Loucy (cell line): ENCODE data around the gene FGGY.

ENCODE experiments used
- H2AFZ ChIP-seq: fragments of 200-600 bp; sonication (generic); 2 replicates; pipeline ENCODE4 v1.6.0; 2016; ENCODE audit warnings: antibody characterized with exemption, mild to moderate bottlenecking, low read length, moderate library complexity
- H3F3A ChIP-seq: fragments of 200-600 bp; 2 replicates; pipeline ENCODE4 v1.6.0; 2016; ENCODE audit warnings: antibody characterized with exemption, low read depth, mild to moderate bottlenecking
- H3K27me3 ChIP-seq: fragments of 200-600 bp; sonication (generic); 2 replicates; pipeline ENCODE4 v1.6.1; 2014; ENCODE audit warnings: low read length, mild to moderate bottlenecking; ENCODE audit not compliant: insufficient read depth, poor library complexity, severe bottlenecking
- H3K36me3 ChIP-seq: fragments of 200-600 bp; sonication (generic); 2 replicates; pipeline ENCODE4 v1.6.1; 2016; ENCODE audit warnings: low read length; ENCODE audit not compliant: insufficient read depth
- H3K4me1 ChIP-seq: fragments of 200-600 bp; sonication (generic); 2 replicates; pipeline ENCODE4 v1.5.1; 2014; ENCODE audit warnings: low read length, mild to moderate bottlenecking; ENCODE audit not compliant: insufficient read depth, poor library complexity, severe bottlenecking
- H3K4me2 ChIP-seq: fragments of 200-600 bp; sonication (generic); 2 replicates; pipeline ENCODE4 v1.6.0; 2014; ENCODE audit warnings: antibody characterized with exemption, low read length, low read depth, mild to moderate bottlenecking; ENCODE audit not compliant: poor library complexity, severe bottlenecking
- H3K4me3 ChIP-seq: fragments of 200-600 bp; sonication (generic); 2 replicates; pipeline ENCODE4 v1.5.1; 2014; ENCODE audit warnings: low read length, mild to moderate bottlenecking, mixed read lengths; ENCODE audit not compliant: poor library complexity, severe bottlenecking
- H3K79me2 ChIP-seq: fragments of 200-600 bp; sonication (generic); 2 replicates; pipeline ENCODE4 v1.6.1; 2014; ENCODE audit warnings: low read length; ENCODE audit not compliant: insufficient read depth
- H3K9ac ChIP-seq: fragments of 200-600 bp; sonication (generic); 2 replicates; pipeline ENCODE4 v1.6.0; 2014; ENCODE audit warnings: mild to moderate bottlenecking, low read depth, low read length, moderate library complexity; ENCODE audit not compliant: poor library complexity, severe bottlenecking
- H3K9me2 ChIP-seq: fragments of 200-600 bp; sonication (generic); replicated peaks from 2 replicates; pipeline ENCODE4 v1.6.1; 2016; ENCODE audit warnings: low read depth, low read length, mixed read lengths
- H3K9me3 ChIP-seq: fragments of 200-600 bp; sonication (generic); 2 replicates; pipeline ENCODE4 v1.6.1; 2014; ENCODE audit warnings: mild to moderate bottlenecking, antibody characterized with exemption, low read length, low read depth; ENCODE audit not compliant: insufficient read depth
- H4K20me1 ChIP-seq: fragments of 200-600 bp; sonication (generic); 2 replicates; pipeline ENCODE4 v1.6.0; 2014; ENCODE audit warnings: antibody characterized with exemption, low read length, mild to moderate bottlenecking; ENCODE audit not compliant: insufficient read depth, poor library complexity, severe bottlenecking
- EZH2phosphoT487 ChIP-seq: fragments of 200-600 bp; IDR thresholded peaks from 2 replicates; pipeline ENCODE4 v1.6.1; 2018; ENCODE audit warnings: antibody characterized with exemption, mild to moderate bottlenecking, moderate library complexity, borderline replicate concordance
- TF ChIP-seq, protein P1 (sequence below): fragments of 200-600 bp; sonication (generic); conservative IDR thresholded peaks from 2 replicates; pipeline ENCODE4 v1.5.1; 2014; ENCODE audit warnings: mild to moderate bottlenecking, antibody characterized with exemption, low read length

FGGY gene

GRCh38 chr1:59434336-59434735 lies 137.4 kb downstream of the FGGY start:
- H3K27me3 ChIP-seq, result no peaks in the 10 kb centered on the region
- H3K9me3 ChIP-seq, result no peaks in the 10 kb centered on the region
- H3K4me3 ChIP-seq, result no peak overlapping the region
- H3K4me1 ChIP-seq, result peaks cover 16% of the 10 kb centered on the region
- no peaks in the 10 kb centered on the region for H3K36me3 ChIP-seq
- no peaks in the 10 kb centered on the region for H3F3A ChIP-seq
- TF ChIP-seq, protein P1, sequence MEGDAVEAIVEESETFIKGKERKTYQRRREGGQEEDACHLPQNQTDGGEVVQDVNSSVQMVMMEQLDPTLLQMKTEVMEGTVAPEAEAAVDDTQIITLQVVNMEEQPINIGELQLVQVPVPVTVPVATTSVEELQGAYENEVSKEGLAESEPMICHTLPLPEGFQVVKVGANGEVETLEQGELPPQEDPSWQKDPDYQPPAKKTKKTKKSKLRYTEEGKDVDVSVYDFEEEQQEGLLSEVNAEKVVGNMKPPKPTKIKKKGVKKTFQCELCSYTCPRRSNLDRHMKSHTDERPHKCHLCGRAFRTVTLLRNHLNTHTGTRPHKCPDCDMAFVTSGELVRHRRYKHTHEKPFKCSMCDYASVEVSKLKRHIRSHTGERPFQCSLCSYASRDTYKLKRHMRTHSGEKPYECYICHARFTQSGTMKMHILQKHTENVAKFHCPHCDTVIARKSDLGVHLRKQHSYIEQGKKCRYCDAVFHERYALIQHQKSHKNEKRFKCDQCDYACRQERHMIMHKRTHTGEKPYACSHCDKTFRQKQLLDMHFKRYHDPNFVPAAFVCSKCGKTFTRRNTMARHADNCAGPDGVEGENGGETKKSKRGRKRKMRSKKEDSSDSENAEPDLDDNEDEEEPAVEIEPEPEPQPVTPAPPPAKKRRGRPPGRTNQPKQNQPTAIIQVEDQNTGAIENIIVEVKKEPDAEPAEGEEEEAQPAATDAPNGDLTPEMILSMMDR, result no peak
- no peak for TF ChIP-seq EZH2phosphoT487
- no peaks in the 10 kb centered on the region for H3K9me2 ChIP-seq
- no peak overlapping the region for H2AFZ ChIP-seq
- no peak overlapping the region for H3K9ac ChIP-seq
- no peaks in the 10 kb centered on the region for H3K79me2 ChIP-seq
- H3K4me2 ChIP-seq, result no peak overlapping the region
- H4K20me1 ChIP-seq, result no peaks in the 10 kb centered on the region

GRCh38 chr1:59436637-59437036 lies 139.7 kb downstream of the FGGY start:
- no peaks in the 10 kb centered on the region for H4K20me1 ChIP-seq
- no peaks in the 10 kb centered on the region for H3K79me2 ChIP-seq
- H3K27me3 ChIP-seq, result no peaks in the 10 kb centered on the region

GRCh38 chr1:59438058-59438560 lies 141.2 kb downstream of the FGGY start:
- no peaks in the 10 kb centered on the region for H4K20me1 ChIP-seq
- no peaks in the 10 kb centered on the region for H3K9me3 ChIP-seq
- no peak for TF ChIP-seq EZH2phosphoT487
- TF ChIP-seq, protein P1, result no peak
- H3K79me2 ChIP-seq, result no peaks in the 10 kb centered on the region
- no peaks in the 10 kb centered on the region for H3K27me3 ChIP-seq
- no peaks in the 10 kb centered on the region for H3F3A ChIP-seq
- peaks cover 10% of the 10 kb centered on the region for H3K4me1 ChIP-seq
- H3K9me2 ChIP-seq, result no peaks in the 10 kb centered on the region
- H3K36me3 ChIP-seq, result no peaks in the 10 kb centered on the region
- no peak overlapping the region for H3K4me2 ChIP-seq
- H3K4me3 ChIP-seq, result no peak overlapping the region
- H3K9ac ChIP-seq, result no peak overlapping the region
- H2AFZ ChIP-seq, result no peak overlapping the region

More at GRCh38 chr1:59436637-59437036, 139.7 kb downstream of the FGGY start:
- peaks cover 10% of the 10 kb centered on the region for H3K4me1 ChIP-seq
- H3K4me3 ChIP-seq, result no peak overlapping the region
- no peaks in the 10 kb centered on the region for H3K9me3 ChIP-seq
- no peaks in the 10 kb centered on the region for H3K36me3 ChIP-seq
- no peak overlapping the region for H3K4me2 ChIP-seq
- no peaks in the 10 kb centered on the region for H3K9me2 ChIP-seq
- no peak for TF ChIP-seq EZH2phosphoT487
- TF ChIP-seq, protein P1, result no peak
- H3K9ac ChIP-seq, result no peak overlapping the region
- no peak overlapping the region for H2AFZ ChIP-seq
- no peaks in the 10 kb centered on the region for H3F3A ChIP-seq
